Dedifferentiated amniotic fluid mesenchymal stem cell (primary cell): ENCODE measurements around the gene ETF1.
"Not testable (repeated sequence)": the region's sequence is repeated elsewhere in the genome, so short reads cannot be mapped to it uniquely, and the experiment has no call there.

Experiments
- DNase-seq: peaks from one replicate; pipeline ENCODE4 v3.0.0-alpha.2; 2016; ENCODE audit errors: extremely low spot score

ETF1 gene

GRCh38 chr5:138490648-138491283 lies 52.3 kb downstream of the ETF1 start:
- no peak for DNase-seq

GRCh38 chr5:138489683-138490061 lies 53.4 kb downstream of the ETF1 start:
- DNase-seq = no peak

DNA sequence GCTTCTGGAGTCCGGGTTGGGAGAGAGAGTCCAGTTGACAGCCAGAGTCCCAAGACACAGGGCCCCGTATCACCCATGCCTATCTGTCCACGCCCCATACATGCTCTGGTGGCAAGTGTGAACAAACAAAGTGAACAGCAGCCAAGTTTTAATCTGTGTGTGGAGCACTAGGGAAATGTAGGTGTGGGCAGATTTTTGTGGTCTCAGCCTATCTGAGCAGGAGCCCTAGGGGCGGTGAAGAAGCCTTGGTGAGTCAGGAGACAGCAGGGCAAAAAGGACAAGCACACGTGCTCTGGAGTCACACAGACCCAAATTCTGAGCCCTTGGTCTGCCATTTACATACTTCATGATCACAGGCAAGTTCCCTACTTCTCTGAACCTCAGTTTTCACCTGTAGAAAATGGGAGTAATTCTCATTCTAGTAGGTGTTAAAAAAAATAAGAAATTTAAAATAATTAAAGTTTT lies 54.5 kb downstream of the ETF1 start:
- no peak for DNase-seq

DNA sequence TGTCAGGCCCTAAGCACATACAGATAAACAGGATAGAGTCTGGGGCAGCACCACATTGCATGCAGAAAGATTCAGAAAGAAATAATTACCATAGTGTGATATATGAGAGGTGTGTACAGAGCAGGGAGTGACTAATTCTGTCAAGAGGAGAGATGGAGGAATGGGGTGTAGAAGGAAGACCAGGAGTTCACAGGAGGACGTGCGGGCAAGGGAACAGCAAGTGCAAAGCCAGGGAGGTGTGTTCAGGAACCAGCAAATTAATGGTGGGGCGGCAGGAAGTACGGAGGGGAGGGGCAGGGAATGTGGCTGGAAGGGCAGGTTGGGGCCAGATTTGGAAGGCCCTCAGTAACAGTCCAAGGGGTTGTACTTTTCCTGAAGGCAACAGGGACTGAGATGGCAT lies 60.4 kb downstream of the ETF1 start:
- no peak for DNase-seq

- DNase-seq = no peak
These were observed 66.1 kb downstream of the ETF1 start for GRCh38 chr5:138476918-138477317.

DNA sequence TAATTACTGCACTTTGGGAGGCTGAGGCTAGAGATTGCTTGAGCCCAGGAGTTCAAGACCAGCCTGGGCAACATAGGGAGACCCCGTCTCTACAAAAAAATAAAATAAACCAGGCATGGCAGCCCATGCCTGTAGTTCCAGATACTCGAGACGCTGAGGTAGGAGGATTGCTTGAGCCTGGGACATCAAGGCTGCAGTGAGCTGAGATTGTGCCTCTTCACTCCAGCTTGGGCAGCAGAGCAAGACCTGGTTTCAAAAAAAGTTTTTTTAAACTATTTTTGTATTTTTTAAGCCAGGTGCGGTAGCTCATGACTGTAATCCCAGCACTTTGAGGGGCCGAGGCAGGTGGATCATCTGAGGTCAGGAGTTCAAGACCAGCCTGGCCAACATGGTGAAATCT lies 69.9 kb downstream of the ETF1 start:
- DNase-seq = not testable (repeated sequence)

DNA sequence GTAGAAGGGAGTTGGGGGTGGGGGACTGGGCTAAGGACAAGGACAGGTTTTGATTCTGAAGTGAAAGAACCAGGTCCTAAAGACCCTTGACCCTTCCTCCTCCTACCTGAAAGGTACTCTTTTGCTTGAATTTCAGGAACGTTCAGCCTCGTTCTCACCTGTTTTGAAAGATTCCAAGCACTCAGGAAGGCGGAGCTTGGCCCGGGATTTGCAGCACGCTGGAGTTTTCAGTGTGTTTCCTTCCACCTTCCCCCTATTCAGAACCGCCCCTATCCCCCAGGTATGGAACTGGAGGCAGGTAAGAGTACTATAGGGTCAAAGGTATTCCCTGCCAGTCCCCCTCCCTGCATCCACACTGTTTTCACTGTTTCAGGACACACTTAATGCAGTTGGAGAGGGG lies 70.7 kb downstream of the ETF1 start:
- no peak for DNase-seq

DNA sequence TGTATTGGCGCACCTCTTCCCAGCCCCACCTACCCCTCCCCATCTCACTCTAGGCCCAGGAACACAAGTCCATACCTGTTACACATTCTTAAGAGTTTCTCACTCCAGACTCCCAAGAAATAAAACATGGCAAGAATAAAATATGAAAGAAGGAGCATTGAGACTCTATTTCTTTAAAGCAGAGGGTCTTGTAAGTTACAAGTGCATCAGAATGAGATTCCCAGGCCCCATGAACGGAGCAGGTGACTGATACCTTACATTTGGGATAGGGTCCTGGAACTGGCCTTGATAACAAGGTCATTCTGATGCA lies 72.0 kb downstream of the ETF1 start:
- no peak for DNase-seq

GRCh38 chr5:138470322-138471051 lies 72.5 kb downstream of the ETF1 start:
- no peak for DNase-seq

DNA sequence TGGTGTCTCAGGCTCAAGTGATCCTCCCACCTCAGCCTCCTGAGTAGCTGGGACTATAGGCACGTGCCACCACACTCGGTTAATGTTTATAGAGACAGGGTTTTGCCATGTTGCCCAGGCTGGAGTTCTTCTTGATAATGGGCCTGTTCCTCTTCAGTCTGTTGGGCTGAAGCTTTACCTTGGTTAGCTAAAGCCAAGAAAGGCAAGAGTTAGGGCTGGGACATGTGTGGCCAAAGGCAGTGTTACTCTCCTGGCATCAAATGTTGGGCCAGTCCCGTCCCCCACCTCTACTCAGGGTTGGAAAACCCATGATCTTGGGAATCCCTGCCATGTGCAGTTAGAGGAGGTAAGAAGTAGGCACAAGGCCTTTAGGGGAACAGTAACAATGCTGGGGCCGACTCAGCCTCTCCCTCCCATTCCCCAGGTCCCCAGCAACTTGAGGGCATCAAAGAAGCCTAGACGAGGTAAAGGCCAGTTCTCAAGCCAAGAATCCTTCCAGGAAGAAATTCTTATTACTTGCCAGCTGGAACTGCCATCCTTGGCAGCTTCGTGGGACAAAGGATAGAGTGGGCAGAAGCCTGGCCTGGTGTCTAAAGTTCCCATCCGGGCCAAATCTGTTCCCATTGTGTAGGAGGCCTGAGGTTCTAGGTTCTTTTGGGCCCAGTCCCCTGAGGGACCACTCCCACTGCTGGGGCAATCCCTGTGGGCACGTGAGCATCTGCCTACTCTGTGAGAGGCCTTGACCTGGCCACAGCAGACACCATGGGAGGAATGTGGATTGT lies 73.3 kb downstream of the ETF1 start:
- peak; percentile 94 for DNase-seq

GRCh38 chr5:138468966-138469539 lies 74.0 kb downstream of the ETF1 start:
- DNase-seq = peak; percentile 93

GRCh38 chr5:138468133-138468965 lies 74.7 kb downstream of the ETF1 start:
- DNase-seq = peak; percentile 74

GRCh38 chr5:138467711-138468132 lies 75.3 kb downstream of the ETF1 start:
- no peak for DNase-seq

DNA sequence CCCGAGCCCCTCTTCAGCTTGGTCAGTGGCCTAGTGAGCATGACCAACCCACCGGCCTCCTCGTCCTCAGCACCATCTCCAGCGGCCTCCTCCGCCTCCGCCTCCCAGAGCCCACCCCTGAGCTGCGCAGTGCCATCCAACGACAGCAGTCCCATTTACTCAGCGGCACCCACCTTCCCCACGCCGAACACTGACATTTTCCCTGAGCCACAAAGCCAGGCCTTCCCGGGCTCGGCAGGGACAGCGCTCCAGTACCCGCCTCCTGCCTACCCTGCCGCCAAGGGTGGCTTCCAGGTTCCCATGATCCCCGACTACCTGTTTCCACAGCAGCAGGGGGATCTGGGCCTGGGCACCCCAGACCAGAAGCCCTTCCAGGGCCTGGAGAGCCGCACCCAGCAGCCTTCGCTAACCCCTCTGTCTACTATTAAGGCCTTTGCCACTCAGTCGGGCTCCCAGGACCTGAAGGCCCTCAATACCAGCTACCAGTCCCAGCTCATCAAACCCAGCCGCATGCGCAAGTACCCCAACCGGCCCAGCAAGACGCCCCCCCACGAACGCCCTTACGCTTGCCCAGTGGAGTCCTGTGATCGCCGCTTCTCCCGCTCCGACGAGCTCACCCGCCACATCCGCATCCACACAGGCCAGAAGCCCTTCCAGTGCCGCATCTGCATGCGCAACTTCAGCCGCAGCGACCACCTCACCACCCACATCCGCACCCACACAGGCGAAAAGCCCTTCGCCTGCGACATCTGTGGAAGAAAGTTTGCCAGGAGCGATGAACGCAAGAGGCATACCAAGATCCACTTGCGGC lies 75.9 kb downstream of the ETF1 start:
- DNase-seq = no peak

- DNase-seq = no peak
These were observed 76.7 kb downstream of the ETF1 start for GRCh38 chr5:138466125-138466899.

DNA sequence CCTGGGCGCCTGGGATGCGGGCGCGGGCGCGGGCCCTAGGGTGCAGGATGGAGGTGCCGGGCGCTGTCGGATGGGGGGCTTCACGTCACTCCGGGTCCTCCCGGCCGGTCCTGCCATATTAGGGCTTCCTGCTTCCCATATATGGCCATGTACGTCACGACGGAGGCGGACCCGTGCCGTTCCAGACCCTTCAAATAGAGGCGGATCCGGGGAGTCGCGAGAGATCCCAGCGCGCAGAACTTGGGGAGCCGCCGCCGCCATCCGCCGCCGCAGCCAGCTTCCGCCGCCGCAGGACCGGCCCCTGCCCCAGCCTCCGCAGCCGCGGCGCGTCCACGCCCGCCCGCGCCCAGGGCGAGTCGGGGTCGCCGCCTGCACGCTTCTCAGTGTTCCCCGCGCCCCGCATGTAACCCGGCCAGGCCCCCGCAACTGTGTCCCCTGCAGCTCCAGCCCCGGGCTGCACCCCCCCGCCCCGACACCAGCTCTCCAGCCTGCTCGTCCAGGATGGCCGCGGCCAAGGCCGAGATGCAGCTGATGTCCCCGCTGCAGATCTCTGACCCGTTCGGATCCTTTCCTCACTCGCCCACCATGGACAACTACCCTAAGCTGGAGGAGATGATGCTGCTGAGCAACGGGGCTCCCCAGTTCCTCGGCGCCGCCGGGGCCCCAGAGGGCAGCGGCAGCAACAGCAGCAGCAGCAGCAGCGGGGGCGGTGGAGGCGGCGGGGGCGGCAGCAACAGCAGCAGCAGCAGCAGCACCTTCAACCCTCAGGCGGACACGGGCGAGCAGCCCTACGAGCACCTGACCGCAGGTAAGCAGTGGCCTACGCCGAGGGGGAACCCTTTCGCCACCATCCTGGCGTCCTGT lies 77.5 kb downstream of the ETF1 start, which contains the start of gene EGR1:
Gene EGR1, plus strand, starts transcription at position 219 of the 864 bp plus-strand sequence. Its CDS starts 283 bp downstream, at position 502.
- DNase-seq = peak; percentile 93

- peak; percentile 99 for DNase-seq
These were observed 78.4 kb downstream of the ETF1 start for GRCh38 chr5:138464388-138465260.

- peak; percentile 92 for DNase-seq
These were observed 79.0 kb downstream of the ETF1 start for GRCh38 chr5:138464008-138464387.
